Endothelial cell of umbilical vein (primary cell): ENCODE results near the gene FAM131C.

ENCODE experiments used
- CTCF ChIP-seq, 2 donors: IDR thresholded peaks; 1 replicate in 1 of 2; 2 replicates in 1 of 2; pipeline ENCODE4 v1.5.1; 2011; ENCODE audit warnings: low read length in 2 of 2, mild to moderate bottlenecking in 2 of 2, moderate library complexity in 2 of 2, control low read depth in 1 of 2, inconsistent platforms in 1 of 2, low read depth in 1 of 2; ENCODE audit not compliant: insufficient read depth in 1 of 2; ENCODE audit errors: extremely low read depth in 1 of 2
- EZH2 ChIP-seq: IDR thresholded peaks from 2 replicates; pipeline ENCODE4 v1.6.1; 2012; ENCODE audit warnings: borderline replicate concordance, low read depth, mild to moderate bottlenecking, moderate library complexity, low read length, inconsistent platforms; ENCODE audit not compliant: severe bottlenecking
- FOS ChIP-seq: IDR thresholded peaks from 2 replicates; pipeline ENCODE4 v1.6.1; 2011; ENCODE audit warnings: mild to moderate bottlenecking, low read length, moderate library complexity, borderline replicate concordance; ENCODE audit not compliant: insufficient read depth
- GATA2 ChIP-seq: IDR thresholded peaks from 2 replicates; pipeline ENCODE4 v1.7.0; 2011; ENCODE audit warnings: low read depth, mild to moderate bottlenecking, moderate library complexity, mixed read lengths, low read length; ENCODE audit not compliant: insufficient read length, insufficient read depth
- MYC ChIP-seq: IDR thresholded peaks from one replicate; pipeline ENCODE4 v1.6.1; 2011; ENCODE audit warnings: mild to moderate bottlenecking, low read depth, low read length
- POLR2A ChIP-seq: IDR thresholded peaks from 2 replicates; pipeline ENCODE4 v1.6.1; 2012; ENCODE audit warnings: low read depth, mild to moderate bottlenecking, control low read depth, low read length
- POLR2AphosphoS5 ChIP-seq: IDR thresholded peaks from 2 replicates; pipeline ENCODE4 v1.6.1; 2012; ENCODE audit warnings: low read depth, mild to moderate bottlenecking, control low read depth, low read length, moderate library complexity; ENCODE audit not compliant: insufficient read depth
- TF ChIP-seq, protein P1 (sequence below): IDR thresholded peaks from 2 replicates; pipeline ENCODE4 v1.6.1; 2011; ENCODE audit not compliant: insufficient read depth, insufficient read length

GRCh38 chr1:16021681-16022080 lies 51.8 kb downstream of the FAM131C start, which contains the start of gene CLCNKA:
- TF ChIP-seq CTCF (IDR thresholded peaks at IDR 0.05; ENCODE audit: extremely low read depth in 1 of 2, insufficient read depth in 1 of 2, low read depth in 1 of 2, low read length in 2 of 2) (no peak), POLR2A (no peak), EZH2 (no peak), POLR2AphosphoS5 (no peak), MYC (no peak), GATA2 (no peak), FOS (no peak)
- TF ChIP-seq, protein P1, sequence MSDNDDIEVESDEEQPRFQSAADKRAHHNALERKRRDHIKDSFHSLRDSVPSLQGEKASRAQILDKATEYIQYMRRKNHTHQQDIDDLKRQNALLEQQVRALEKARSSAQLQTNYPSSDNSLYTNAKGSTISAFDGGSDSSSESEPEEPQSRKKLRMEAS: no peak
